A549 treated with CORT108297 at 1 μM for 4 hours (cell line): ENCODE data around the gene MDFI. TPM values are rescaled to one million over a fixed set of nuclear protein-coding genes. Genes with fewer than 3 reads are reported as not detected.

ENCODE experiments used
- total RNA-seq: library from RNA; stranded (reverse); fragments of 200-300 nt; extraction: Qiagen RNA extraction; gene quantifications from 5 replicates; pipeline ENCODE4 v1.2.3, GENCODE V29; 2022

The MDFI gene, protein sequence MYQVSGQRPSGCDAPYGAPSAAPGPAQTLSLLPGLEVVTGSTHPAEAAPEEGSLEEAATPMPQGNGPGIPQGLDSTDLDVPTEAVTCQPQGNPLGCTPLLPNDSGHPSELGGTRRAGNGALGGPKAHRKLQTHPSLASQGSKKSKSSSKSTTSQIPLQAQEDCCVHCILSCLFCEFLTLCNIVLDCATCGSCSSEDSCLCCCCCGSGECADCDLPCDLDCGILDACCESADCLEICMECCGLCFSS
- 0.48 to 0.95 TPM (median 0.76 TPM) in 5 replicates for total RNA-seq

DNA sequence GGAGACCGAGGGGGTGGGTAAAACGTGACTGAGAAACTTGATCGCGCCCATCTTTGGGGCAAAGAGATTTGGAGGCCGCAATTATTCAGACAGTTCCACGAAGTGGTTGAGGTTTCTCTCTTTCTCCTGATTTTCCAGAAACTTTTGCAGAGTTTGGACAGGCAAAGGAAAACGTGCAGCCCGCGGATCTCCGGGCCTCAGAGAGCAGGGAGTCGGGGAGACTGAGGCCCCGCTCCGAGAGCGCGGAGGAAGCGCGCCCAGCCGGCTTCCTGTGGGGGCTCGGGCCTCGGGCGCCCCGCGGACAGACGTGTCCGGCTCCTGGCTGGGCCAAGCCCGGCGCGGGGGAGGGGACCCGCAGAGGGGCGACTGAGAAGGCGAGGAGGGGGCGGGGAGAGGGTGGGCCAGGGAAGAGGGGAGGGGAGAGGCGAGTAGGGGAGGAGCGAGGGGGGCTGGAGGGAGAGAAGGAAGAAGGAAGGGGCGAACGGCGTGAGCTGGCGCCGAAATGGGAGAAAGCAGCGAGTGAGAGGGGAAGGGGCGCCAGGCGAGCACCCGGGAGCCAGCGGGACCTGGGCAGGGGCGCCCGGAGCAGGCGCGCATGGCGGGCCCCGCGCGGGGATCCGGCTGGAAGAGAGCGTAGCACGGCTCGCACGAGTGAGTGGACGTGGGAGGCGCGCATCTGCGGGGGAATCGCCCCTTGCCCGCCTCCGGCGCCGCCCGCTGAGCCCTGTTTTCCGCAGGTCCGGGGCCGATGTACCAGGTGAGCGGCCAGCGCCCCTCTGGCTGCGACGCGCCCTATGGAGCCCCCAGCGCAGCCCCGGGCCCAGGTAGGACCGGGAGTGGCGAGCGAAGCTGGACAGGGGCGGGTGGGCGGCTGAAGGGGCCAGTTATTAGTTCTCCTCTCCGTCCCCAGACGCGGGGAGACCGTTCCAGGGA lies at the start of gene MDFI:
MDFI (plus strand) TSS at position 467 of the 933 bp plus-strand sequence; CDS start at position 749, 282 bp downstream.

Other genes starting within 250 kb of the MDFI start
- 17.4 to 26.3 TPM (median 24.9 TPM) in 5 replicates for gene FOXP4, start 92.1 kb upstream of the MDFI start, total RNA-seq
- 4.3 to 7.6 TPM (median 6.2 TPM) in 5 replicates for gene TFEB, start 97.1 kb downstream of the MDFI start, total RNA-seq
- 0.09 TPM in 1 of 5 replicates, not detected in the others for gene PGC, start 108.9 kb downstream of the MDFI start, total RNA-seq
- gene FRS3, start 141.4 kb downstream of the MDFI start, total RNA-seq, result 1.9 to 3.3 TPM (median 2.8 TPM) in 5 replicates
- 0.75 to 0.96 TPM (median 0.83 TPM) in 5 replicates for gene PRICKLE4, start 142.3 kb downstream of the MDFI start, total RNA-seq
- 279 to 319 TPM (median 301 TPM) in 5 replicates for gene TOMM6, start 149.2 kb downstream of the MDFI start, total RNA-seq